ENCODE results near the gene TRMO. TPM values are rescaled to one million over a fixed set of nuclear protein-coding genes. Genes with fewer than 3 reads are reported as not detected.

TRMO gene
- total and polyA plus RNA-seq, 2 of the 13 experiments (the other 11 are each of a cell fraction or from before 2014, with no cell fraction given), result 8.7 to 18.6 TPM

DNA sequence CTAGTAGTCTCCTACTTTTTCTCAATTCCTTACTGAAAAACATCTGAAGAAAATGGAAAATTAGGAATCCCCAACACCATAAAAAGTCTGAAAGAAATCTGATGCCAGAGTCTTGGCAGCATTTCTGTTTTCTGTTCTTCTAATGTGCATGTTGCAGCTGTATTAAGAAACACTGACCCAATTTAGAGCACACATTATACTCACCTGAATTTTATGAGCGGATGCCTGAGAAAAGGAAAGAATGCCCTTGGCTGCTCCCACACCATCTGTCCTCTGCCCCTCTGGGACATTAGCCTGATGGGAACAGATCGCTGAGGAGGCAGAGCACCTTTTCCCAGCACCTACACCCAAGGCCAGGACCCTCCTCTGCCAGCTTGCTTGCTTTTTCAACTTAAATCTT, 46.7 kb upstream of the TRMO start:
- Histone ChIP-seq H3K79me2 (ENCODE audit: insufficient read depth, low read length) (no peaks in the 10 kb centered on the region), H4K20me1 (ENCODE audit: insufficient read depth, low read length) (no peaks in the 10 kb centered on the region), H3K27me3 (ENCODE audit: control insufficient read depth in 1 of 2, insufficient read depth in 2 of 2, low read length in 2 of 2) (peaks cover 0 to 4% of the 10 kb centered on the region in 2 experiments; a peak in 1 of 5 replicates), H3K4me2 (ENCODE audit: low read depth, low read length) (no peak overlapping the region), H3K36me3 (replicated peaks in 1 of 2; ENCODE audit: control insufficient read depth in 1 of 2, insufficient read depth in 2 of 2, low read length in 2 of 2) (no peaks in the 10 kb centered on the region), H3K9ac (ENCODE audit: insufficient read depth, low read depth, low read length) (no peak overlapping the region), H3K4me3 (replicated peaks in 1 of 3; ENCODE audit: insufficient read depth in 1 of 3, low read depth in 2 of 3, low read length in 3 of 3) (no peak overlapping the region), H3K9me3 (ENCODE audit: low read length) (no peaks in the 10 kb centered on the region), H3K27ac (ENCODE audit: extremely low read length, insufficient read depth, low read length) (no peak overlapping the region), H2AFZ (ENCODE audit: low read length) (no peak overlapping the region), H3K4me1 (ENCODE audit: insufficient read depth, low read length) (no peaks in the 10 kb centered on the region)
- POLR2A ChIA-PET, result no interaction called here
- FAIRE-seq (no peak), DNase-seq (ENCODE audit: low spot score) (no peak), ATAC-seq (no peak)
- 73% methylated on average over 2 of the region's 2 CpGs for WGBS (ENCODE audit: low lambda C conversion rate)
- CTCF ChIA-PET (ENCODE audit: low intra/inter-chr PET ratio, low total read pairs), result no interaction called here
- intact Hi-C loops (cut with micrococcal nuclease; ENCODE audit: unreplicated experiment) (no loop called here), in situ Hi-C loops (cut with HindIII; ENCODE audit: extremely low pct_ligation_motif_present, low pct_unique_long_range_greater_than_20kb) (no loop called here)
- TF ChIP-seq SMYD3 (CRISPR knock-in tag; IDR thresholded peaks at IDR 0.05) (no peak), ZNF484 (CRISPR knock-in tag; IDR thresholded peaks at IDR 0.05; ENCODE audit: borderline replicate concordance, low read depth) (no peak), ZNF761 (CRISPR knock-in tag; conservative IDR thresholded peaks at IDR 0.05) (no peak), KDM5B (CRISPR knock-in tag; IDR thresholded peaks at IDR 0.05; ENCODE audit: borderline replicate concordance) (no peak), ZNF224 (CRISPR knock-in tag; IDR thresholded peaks at IDR 0.05) (no peak), ZNF629 (CRISPR knock-in tag; conservative IDR thresholded peaks at IDR 0.05) (no peak), MED1 (CRISPR knock-in tag; IDR thresholded peaks at IDR 0.05) (no peak), PTBP1 (IDR thresholded peaks at IDR 0.05; ENCODE audit: low read depth, low read length, poor library complexity, severe bottlenecking) (no peak), TBX3 (IDR thresholded peaks at IDR 0.05; ENCODE audit: borderline replicate concordance) (no peak), DR1 (CRISPR knock-in tag; IDR thresholded peaks at IDR 0.05) (no peak), ZNF432 (CRISPR knock-in tag; IDR thresholded peaks at IDR 0.05; ENCODE audit: borderline replicate concordance) (no peak)
- TF ChIP-seq, protein P1, sequence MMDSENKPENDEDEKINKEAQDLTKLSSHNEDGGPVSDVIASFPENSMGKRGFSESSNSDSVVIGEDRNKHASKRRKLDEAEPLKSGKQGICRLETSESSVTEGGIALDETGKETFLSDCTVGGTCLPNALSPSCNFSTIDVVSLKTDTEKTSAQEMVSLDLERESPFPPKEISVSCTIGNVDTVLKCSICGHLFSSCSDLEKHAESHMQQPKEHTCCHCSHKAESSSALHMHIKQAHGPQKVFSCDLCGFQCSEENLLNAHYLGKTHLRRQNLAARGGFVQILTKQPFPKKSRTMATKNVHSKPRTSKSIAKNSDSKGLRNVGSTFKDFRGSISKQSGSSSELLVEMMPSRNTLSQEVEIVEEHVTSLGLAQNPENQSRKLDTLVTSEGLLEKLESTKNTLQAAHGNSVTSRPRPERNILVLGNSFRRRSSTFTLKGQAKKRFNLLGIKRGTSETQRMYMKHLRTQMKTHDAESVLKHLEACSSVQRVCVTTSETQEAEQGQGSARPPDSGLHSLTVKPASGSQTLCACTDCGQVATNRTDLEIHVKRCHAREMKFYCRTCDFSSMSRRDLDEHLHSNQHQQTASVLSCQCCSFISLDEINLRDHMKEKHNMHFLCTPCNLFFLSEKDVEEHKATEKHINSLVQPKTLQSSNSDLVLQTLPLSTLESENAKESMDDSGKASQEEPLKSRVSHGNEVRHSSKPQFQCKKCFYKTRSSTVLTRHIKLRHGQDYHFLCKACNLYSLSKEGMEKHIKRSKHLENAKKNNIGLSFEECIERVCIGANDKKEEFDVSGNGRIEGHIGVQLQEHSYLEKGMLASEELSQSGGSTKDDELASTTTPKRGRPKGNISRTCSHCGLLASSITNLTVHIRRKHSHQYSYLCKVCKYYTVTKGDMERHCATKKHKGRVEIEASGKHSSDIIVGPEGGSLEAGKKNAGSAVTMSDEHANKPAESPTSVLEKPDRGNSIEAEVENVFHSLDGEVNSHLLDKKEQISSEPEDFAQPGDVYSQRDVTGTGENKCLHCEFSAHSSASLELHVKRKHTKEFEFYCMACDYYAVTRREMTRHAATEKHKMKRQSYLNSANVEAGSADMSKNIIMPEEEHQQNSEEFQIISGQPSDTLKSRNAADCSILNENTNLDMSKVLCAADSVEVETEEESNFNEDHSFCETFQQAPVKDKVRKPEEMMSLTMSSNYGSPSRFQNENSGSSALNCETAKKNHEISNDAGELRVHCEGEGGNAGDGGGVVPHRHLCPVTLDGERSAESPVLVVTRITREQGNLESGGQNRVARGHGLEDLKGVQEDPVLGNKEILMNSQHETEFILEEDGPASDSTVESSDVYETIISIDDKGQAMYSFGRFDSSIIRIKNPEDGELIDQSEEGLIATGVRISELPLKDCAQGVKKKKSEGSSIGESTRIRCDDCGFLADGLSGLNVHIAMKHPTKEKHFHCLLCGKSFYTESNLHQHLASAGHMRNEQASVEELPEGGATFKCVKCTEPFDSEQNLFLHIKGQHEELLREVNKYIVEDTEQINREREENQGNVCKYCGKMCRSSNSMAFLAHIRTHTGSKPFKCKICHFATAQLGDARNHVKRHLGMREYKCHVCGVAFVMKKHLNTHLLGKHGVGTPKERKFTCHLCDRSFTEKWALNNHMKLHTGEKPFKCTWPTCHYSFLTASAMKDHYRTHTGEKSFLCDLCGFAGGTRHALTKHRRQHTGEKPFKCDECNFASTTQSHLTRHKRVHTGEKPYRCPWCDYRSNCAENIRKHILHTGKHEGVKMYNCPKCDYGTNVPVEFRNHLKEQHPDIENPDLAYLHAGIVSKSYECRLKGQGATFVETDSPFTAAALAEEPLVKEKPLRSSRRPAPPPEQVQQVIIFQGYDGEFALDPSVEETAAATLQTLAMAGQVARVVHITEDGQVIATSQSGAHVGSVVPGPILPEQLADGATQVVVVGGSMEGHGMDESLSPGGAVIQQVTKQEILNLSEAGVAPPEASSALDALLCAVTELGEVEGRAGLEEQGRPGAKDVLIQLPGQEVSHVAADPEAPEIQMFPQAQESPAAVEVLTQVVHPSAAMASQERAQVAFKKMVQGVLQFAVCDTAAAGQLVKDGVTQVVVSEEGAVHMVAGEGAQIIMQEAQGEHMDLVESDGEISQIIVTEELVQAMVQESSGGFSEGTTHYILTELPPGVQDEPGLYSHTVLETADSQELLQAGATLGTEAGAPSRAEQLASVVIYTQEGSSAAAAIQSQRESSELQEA (CRISPR knock-in tag; IDR thresholded peaks at IDR 0.05; ENCODE audit: not compliant biosample characterization), result no peak
- TF ChIP-seq, protein P2, sequence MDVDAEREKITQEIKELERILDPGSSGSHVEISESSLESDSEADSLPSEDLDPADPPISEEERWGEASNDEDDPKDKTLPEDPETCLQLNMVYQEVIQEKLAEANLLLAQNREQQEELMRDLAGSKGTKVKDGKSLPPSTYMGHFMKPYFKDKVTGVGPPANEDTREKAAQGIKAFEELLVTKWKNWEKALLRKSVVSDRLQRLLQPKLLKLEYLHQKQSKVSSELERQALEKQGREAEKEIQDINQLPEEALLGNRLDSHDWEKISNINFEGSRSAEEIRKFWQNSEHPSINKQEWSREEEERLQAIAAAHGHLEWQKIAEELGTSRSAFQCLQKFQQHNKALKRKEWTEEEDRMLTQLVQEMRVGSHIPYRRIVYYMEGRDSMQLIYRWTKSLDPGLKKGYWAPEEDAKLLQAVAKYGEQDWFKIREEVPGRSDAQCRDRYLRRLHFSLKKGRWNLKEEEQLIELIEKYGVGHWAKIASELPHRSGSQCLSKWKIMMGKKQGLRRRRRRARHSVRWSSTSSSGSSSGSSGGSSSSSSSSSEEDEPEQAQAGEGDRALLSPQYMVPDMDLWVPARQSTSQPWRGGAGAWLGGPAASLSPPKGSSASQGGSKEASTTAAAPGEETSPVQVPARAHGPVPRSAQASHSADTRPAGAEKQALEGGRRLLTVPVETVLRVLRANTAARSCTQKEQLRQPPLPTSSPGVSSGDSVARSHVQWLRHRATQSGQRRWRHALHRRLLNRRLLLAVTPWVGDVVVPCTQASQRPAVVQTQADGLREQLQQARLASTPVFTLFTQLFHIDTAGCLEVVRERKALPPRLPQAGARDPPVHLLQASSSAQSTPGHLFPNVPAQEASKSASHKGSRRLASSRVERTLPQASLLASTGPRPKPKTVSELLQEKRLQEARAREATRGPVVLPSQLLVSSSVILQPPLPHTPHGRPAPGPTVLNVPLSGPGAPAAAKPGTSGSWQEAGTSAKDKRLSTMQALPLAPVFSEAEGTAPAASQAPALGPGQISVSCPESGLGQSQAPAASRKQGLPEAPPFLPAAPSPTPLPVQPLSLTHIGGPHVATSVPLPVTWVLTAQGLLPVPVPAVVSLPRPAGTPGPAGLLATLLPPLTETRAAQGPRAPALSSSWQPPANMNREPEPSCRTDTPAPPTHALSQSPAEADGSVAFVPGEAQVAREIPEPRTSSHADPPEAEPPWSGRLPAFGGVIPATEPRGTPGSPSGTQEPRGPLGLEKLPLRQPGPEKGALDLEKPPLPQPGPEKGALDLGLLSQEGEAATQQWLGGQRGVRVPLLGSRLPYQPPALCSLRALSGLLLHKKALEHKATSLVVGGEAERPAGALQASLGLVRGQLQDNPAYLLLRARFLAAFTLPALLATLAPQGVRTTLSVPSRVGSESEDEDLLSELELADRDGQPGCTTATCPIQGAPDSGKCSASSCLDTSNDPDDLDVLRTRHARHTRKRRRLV (CRISPR knock-in tag; IDR thresholded peaks at IDR 0.05), result no peak
- no TSS peak for BruUV-seq (replicated peaks)
